ENCODE data around the gene NFATC2IP.

NFATC2IP gene

GRCh38 chr16:28905229-28905754, 45.4 kb upstream of the NFATC2IP start:
- H3K4me3 ChIP-seq (ENCODE audit: low read depth, low read length) = no peak overlapping the region
- DNase-seq = no peak
- no peaks in the 10 kb centered on the region for H3K9me3 ChIP-seq
- H3K36me3 ChIP-seq = no peaks in the 10 kb centered on the region
- TF ChIP-seq CTCF (IDR thresholded peaks at IDR 0.05; ENCODE audit: low read depth, low read length) = no peak
- H3K27me3 ChIP-seq = no peaks in the 10 kb centered on the region
- no peaks in the 10 kb centered on the region for H3K4me1 ChIP-seq

- Histone ChIP-seq H3K36me3 (no peaks in the 10 kb centered on the region), H3K4me3 (ENCODE audit: low read depth, low read length) (no peak overlapping the region), H3K27me3 (no peaks in the 10 kb centered on the region), H3K4me1 (no peaks in the 10 kb centered on the region), H3K9me3 (no peaks in the 10 kb centered on the region)
- DNase-seq = no peak
- no peak for TF ChIP-seq CTCF (IDR thresholded peaks at IDR 0.05; ENCODE audit: low read depth, low read length)
Observed at GRCh38 chr16:28905800-28906372, 44.9 kb upstream of the NFATC2IP start.

- H3K27me3 ChIP-seq = no peaks in the 10 kb centered on the region
- no peaks in the 10 kb centered on the region for H3K36me3 ChIP-seq
- H3K9me3 ChIP-seq = no peaks in the 10 kb centered on the region
- TF ChIP-seq CTCF (IDR thresholded peaks at IDR 0.05; ENCODE audit: low read depth, low read length) = no peak
- DNase-seq = no peak
- no peaks in the 10 kb centered on the region for H3K4me1 ChIP-seq
- no peak overlapping the region for H3K4me3 ChIP-seq (ENCODE audit: low read depth, low read length)
Observed at GRCh38 chr16:28910086-28911031, 40.4 kb upstream of the NFATC2IP start.

GRCh38 chr16:28912558-28912957, 38.2 kb upstream of the NFATC2IP start:
- Histone ChIP-seq H3K4me1 (no peaks in the 10 kb centered on the region), H3K9me3 (no peaks in the 10 kb centered on the region), H3K4me3 (ENCODE audit: low read depth, low read length) (no peak overlapping the region), H3K36me3 (no peaks in the 10 kb centered on the region), H3K27me3 (no peaks in the 10 kb centered on the region)
- DNase-seq = no peak
- TF ChIP-seq CTCF (IDR thresholded peaks at IDR 0.05; ENCODE audit: low read depth, low read length) = no peak

- no peak for TF ChIP-seq CTCF (IDR thresholded peaks at IDR 0.05; ENCODE audit: low read depth, low read length)
- Histone ChIP-seq H3K4me3 (ENCODE audit: low read depth, low read length) (no peak overlapping the region), H3K4me1 (no peaks in the 10 kb centered on the region), H3K36me3 (no peaks in the 10 kb centered on the region), H3K9me3 (no peaks in the 10 kb centered on the region), H3K27me3 (no peaks in the 10 kb centered on the region)
- no peak for DNase-seq
Observed at GRCh38 chr16:28913946-28914724, 36.6 kb upstream of the NFATC2IP start.

Measured in BE2C (cell line).